Activated T-cell treated with anti-CD3 and anti-CD28 coated beads, Interleukin-2, amount 50 U/mL, for 72 hours (primary cell): ENCODE measurements around the gene CYBC1. TPM values are rescaled to one million over a fixed set of nuclear protein-coding genes. Genes with fewer than 3 reads are reported as not detected.

Experiments
- ATAC-seq, 2 donors: fragments of 150-1000 bp; cut with Tn5 transposase; replicated peaks in 1 of 2; 2 replicates each; pipeline ENCODE4 v1.10.0; 2021; ENCODE audit warnings: moderate library complexity in 2 of 2, mild to moderate bottlenecking in 1 of 2
- DNase-seq, 2 donors: peaks; one replicate each; pipeline ENCODE4 v3.0.0; 2021 to 2022; ENCODE audit warnings: mixed read lengths in 1 of 2
- H3K27ac Mint-ChIP-seq: one replicate; pipeline ENCODE4 v1.8.0; 2022; ENCODE audit warnings: mild to moderate bottlenecking, moderate library complexity, mixed read lengths
- H3K27me3 Mint-ChIP-seq: one replicate; pipeline ENCODE4 v1.8.0; 2022; ENCODE audit warnings: low read depth, mixed read lengths
- H3K36me3 Mint-ChIP-seq, 2 donors: one replicate each; pipeline ENCODE4 v1.8.0; 2022; ENCODE audit warnings: mixed read lengths in 2 of 2, mild to moderate bottlenecking in 1 of 2; ENCODE audit not compliant: insufficient read depth in 2 of 2
- H3K4me1 Mint-ChIP-seq: one replicate; pipeline ENCODE4 v1.8.0; 2022; ENCODE audit warnings: low read depth, mixed read lengths
- H3K4me3 Mint-ChIP-seq, 2 donors: one replicate each; pipeline ENCODE4 v1.8.0; 2022; ENCODE audit warnings: mild to moderate bottlenecking in 2 of 2, mixed read lengths in 2 of 2, moderate library complexity in 2 of 2
- H3K9me3 Mint-ChIP-seq, 2 donors: one replicate each; pipeline ENCODE4 v1.8.0; 2022; ENCODE audit warnings: mixed read lengths in 2 of 2
- total RNA-seq, 2 donors: library from RNA; stranded (reverse); gene quantifications; one replicate each; pipeline ENCODE4 v1.2.3, GENCODE V29; 2022

CYBC1 gene
- total RNA-seq, 2 donors from 2014 or later: 256 to 300 TPM

GRCh38 chr17:82489851-82490511 is 39.4 kb upstream of the CYBC1 start:
- H3K27ac Mint-ChIP-seq: no peak overlapping the region
- H3K4me3 Mint-ChIP-seq: no peak overlapping the region
- H3K27me3 Mint-ChIP-seq: no peaks in the 10 kb centered on the region
- DNase-seq (no peak), ATAC-seq (no peak)
- no peaks in the 10 kb centered on the region for H3K9me3 Mint-ChIP-seq
- peaks cover 0 to 5% of the 10 kb centered on the region in 2 donors for H3K36me3 Mint-ChIP-seq
- peaks cover 10% of the 10 kb centered on the region for H3K4me1 Mint-ChIP-seq

DNA sequence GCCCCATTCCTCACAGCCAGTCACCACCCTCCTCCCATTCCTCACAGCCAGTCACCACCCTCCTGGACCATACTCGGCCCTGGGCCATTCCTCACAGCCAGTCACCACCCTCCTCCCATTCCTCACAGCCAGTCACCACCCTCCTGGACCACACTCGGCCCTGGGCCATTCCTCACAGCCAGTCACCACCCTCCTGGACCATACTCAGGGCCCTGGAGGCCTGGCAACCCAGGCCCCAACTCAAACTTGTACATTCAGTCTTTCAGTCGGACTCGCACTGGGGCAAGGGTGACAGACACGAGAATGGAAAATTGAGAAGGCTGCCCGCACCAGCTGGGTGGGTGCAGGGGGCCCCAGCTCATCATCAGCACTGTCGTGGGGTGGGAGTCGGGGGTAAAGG is 38.6 kb upstream of the CYBC1 start:
- no peak overlapping the region for H3K4me3 Mint-ChIP-seq
- H3K9me3 Mint-ChIP-seq: no peaks in the 10 kb centered on the region
- H3K27me3 Mint-ChIP-seq: no peaks in the 10 kb centered on the region
- ATAC-seq (no peak), DNase-seq (no peak)
- H3K36me3 Mint-ChIP-seq: peaks cover 4 to 9% of the 10 kb centered on the region in 2 donors
- no peak overlapping the region for H3K27ac Mint-ChIP-seq
- H3K4me1 Mint-ChIP-seq: peaks cover 2% of the 10 kb centered on the region

DNA sequence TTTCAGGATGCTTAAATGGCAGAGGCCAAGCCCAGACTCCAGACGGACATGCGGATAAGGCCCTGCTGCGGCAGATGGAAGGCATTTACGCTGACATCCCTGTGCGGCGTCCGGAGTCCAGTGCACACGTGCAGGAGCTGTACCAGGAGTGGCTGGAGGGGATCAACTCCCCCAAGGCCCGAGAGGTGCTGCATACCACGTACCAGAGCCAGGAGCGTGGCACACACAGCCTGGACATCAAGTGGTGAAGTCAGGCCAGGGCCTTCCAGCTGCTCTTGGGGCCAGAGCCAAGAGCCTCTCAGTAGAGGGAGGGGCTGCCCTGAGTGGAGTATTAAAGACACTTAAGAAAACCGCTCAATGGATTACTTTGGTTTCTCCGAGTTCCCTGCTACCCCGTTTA is 37.4 kb upstream of the CYBC1 start:
- DNase-seq: no peak
- Mint-ChIP-seq H3K4me1 (no peaks in the 10 kb centered on the region), H3K9me3 (no peaks in the 10 kb centered on the region), H3K4me3 (no peak overlapping the region), H3K36me3 (peaks cover 4 to 9% of the 10 kb centered on the region in 2 donors), H3K27me3 (no peaks in the 10 kb centered on the region), H3K27ac (no peak overlapping the region)
- no peak for ATAC-seq

DNA sequence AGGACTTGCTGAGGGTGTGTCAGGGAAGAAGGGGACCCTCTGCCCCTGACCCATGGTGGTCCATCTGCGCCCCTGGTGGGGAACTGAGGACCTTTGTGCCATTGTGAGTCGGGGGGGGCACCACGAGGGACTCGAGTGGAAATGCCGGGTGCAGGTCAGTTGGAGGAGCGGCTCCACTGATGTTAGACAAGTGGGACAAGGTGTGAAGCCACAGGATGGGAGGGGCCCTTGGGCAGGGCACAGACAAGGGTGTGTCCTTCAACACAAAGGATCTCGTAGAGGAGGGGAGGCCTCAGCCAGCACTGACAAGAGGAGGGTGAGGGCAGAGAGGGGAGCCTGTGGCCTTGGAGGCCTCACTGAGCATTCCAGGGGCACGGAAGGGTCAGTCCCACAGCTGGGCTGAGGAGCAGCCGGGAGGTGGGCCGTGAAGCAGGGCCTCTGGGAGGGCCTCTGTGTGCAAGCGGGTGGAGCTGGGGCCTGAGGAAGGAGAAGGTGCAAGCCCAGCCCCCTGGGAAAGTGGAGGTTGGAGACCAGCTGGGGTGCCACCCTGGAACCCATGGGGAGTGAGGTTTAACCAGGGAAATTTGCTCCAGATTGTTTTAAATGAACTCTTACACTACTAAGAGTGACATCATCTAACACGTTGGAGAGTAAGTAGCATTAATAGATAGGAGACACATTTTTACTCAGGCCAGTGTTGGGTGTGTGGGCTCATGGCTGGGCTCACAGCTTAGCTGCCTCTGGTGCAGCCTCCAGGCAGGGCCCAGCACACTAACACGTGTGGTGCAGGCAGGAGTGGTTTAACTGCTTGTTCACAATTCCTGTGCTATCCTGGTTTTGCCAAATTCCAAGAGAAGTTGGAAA is 35.9 kb upstream of the CYBC1 start:
- no peaks in the 10 kb centered on the region for H3K9me3 Mint-ChIP-seq
- no peaks in the 10 kb centered on the region for H3K27me3 Mint-ChIP-seq
- no peaks in the 10 kb centered on the region for H3K4me1 Mint-ChIP-seq
- ATAC-seq (no peak), DNase-seq (no peak)
- H3K36me3 Mint-ChIP-seq: peaks cover 4 to 9% of the 10 kb centered on the region in 2 donors
- H3K4me3 Mint-ChIP-seq: no peak overlapping the region
- H3K27ac Mint-ChIP-seq: no peak overlapping the region

GRCh38 chr17:82483836-82484235 is 33.3 kb upstream of the CYBC1 start:
- H3K4me1 Mint-ChIP-seq: no peaks in the 10 kb centered on the region
- DNase-seq (no peak), ATAC-seq (no peak)
- no peak overlapping the region for H3K27ac Mint-ChIP-seq
- H3K9me3 Mint-ChIP-seq: no peaks in the 10 kb centered on the region
- H3K36me3 Mint-ChIP-seq: peaks cover 4 to 16% of the 10 kb centered on the region in 2 donors
- H3K27me3 Mint-ChIP-seq: no peaks in the 10 kb centered on the region
- H3K4me3 Mint-ChIP-seq: no peak overlapping the region

GRCh38 chr17:82483204-82483660 is 32.7 kb upstream of the CYBC1 start:
- H3K27ac Mint-ChIP-seq: no peak overlapping the region
- H3K36me3 Mint-ChIP-seq: peaks cover 4 to 16% of the 10 kb centered on the region in 2 donors
- H3K4me3 Mint-ChIP-seq: no peak overlapping the region
- DNase-seq (no peak), ATAC-seq (no peak)
- no peaks in the 10 kb centered on the region for H3K27me3 Mint-ChIP-seq
- no peaks in the 10 kb centered on the region for H3K9me3 Mint-ChIP-seq
- H3K4me1 Mint-ChIP-seq: no peaks in the 10 kb centered on the region

DNA sequence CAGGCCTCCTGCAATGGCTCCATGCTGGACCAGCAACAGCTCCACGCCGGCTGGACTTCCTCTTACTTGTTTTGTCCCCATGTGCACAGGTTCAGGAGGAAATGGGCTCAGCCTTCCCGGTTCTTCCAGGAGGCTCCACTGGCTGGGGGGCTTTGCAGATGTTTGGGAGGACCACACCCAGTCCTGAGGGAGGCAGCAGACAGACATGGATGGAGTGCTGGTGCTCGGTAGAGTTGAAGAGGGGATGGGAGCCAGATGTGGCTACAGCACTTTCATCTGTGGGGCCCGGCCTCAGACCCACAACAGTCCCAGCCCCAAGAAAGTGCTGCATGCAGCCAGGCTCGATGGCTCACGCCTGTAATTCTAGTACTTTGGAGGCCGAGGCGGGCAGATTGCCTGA is 29.8 kb upstream of the CYBC1 start:
- Mint-ChIP-seq H3K4me3 (no peak overlapping the region), H3K27ac (no peak overlapping the region), H3K4me1 (no peaks in the 10 kb centered on the region), H3K9me3 (no peaks in the 10 kb centered on the region), H3K36me3 (peaks cover 4 to 17% of the 10 kb centered on the region in 2 donors), H3K27me3 (no peaks in the 10 kb centered on the region)
- ATAC-seq: no peak
- no peak for DNase-seq

GRCh38 chr17:82479602-82480001 is 29.1 kb upstream of the CYBC1 start:
- H3K36me3 Mint-ChIP-seq: peaks cover under 1 to 10% of the 10 kb centered on the region in 2 donors
- no peak overlapping the region for H3K4me3 Mint-ChIP-seq
- ATAC-seq: no peak
- H3K27ac Mint-ChIP-seq: no peak overlapping the region
- no peak for DNase-seq
- H3K4me1 Mint-ChIP-seq: no peaks in the 10 kb centered on the region
- no peaks in the 10 kb centered on the region for H3K9me3 Mint-ChIP-seq
- no peaks in the 10 kb centered on the region for H3K27me3 Mint-ChIP-seq

DNA sequence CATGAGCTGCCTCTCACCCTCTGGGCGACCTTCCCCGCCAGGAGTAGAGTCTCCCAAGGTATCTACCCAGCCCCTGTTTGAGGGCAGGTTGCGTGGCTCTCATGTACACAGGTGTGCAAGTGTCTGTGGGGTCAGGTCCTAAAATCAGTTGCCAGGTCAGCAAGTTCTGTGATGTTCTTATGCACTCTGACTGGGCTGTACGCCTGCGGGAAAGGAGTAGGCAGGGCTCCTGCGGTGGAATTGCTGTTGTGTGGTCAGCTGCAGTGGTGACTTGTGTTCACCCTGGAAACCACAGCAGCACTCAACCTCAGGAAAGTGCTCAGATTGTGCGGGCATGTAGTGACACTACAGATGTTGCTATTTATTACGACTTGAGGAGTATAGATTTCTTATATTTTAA is 27.4 kb upstream of the CYBC1 start:
- Mint-ChIP-seq H3K9me3 (no peaks in the 10 kb centered on the region), H3K36me3 (peaks cover 0 to 13% of the 10 kb centered on the region in 2 donors), H3K27ac (no peak overlapping the region), H3K4me1 (no peaks in the 10 kb centered on the region), H3K27me3 (no peaks in the 10 kb centered on the region), H3K4me3 (no peak overlapping the region)
- ATAC-seq (no peak), DNase-seq (no peak)

DNA sequence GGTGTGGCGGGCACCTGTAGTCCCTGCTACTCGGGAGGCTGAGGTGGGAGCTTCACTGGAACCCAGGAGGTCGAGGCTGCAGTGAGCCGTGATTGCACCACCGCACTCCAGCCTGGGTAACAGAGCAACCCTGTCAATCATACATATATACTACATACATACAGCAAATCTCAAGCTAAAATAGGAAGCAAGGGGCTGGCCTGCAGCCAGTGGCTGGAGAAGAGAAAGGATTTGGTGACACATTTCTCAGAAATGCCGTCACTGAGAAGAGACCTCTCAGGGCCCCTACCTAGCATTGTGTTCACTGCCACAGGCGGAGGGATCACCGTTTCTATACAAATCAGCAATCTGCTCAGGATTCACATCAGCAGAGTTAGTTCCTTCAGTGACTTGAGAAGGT is 24.9 kb upstream of the CYBC1 start:
- no peaks in the 10 kb centered on the region for H3K27me3 Mint-ChIP-seq
- H3K36me3 Mint-ChIP-seq: peaks cover 0 to 20% of the 10 kb centered on the region in 2 donors
- ATAC-seq (no peak), DNase-seq (no peak)
- no peaks in the 10 kb centered on the region for H3K9me3 Mint-ChIP-seq
- H3K27ac Mint-ChIP-seq: no peak overlapping the region
- H3K4me3 Mint-ChIP-seq: no peak overlapping the region
- H3K4me1 Mint-ChIP-seq: no peaks in the 10 kb centered on the region

GRCh38 chr17:82474223-82475010 is 23.9 kb upstream of the CYBC1 start:
- H3K4me3 Mint-ChIP-seq: no peak overlapping the region
- no peak overlapping the region for H3K27ac Mint-ChIP-seq
- peaks cover 3 to 21% of the 10 kb centered on the region in 2 donors for H3K36me3 Mint-ChIP-seq
- ATAC-seq (no peak), DNase-seq (no peak)
- no peaks in the 10 kb centered on the region for H3K4me1 Mint-ChIP-seq
- H3K9me3 Mint-ChIP-seq: no peaks in the 10 kb centered on the region
- no peaks in the 10 kb centered on the region for H3K27me3 Mint-ChIP-seq

DNA sequence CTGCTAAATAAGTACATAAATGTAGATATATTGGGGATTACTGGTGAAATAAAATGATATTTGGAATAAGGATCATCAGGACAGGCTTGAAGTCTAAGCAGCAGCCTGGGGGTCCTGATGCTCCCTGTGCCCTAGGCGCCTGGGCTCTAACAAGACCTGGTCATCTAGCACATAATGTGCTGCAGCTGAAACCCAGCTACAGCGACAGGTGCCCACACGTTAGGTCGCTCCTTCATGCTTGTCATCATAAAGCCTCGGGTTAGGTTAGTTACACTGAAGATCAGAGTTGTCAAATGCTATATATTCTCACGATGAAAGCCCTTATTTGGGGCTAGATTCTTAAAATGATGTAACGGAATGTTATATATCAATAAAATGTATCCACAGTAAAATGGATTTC is 19.5 kb upstream of the CYBC1 start:
- no peak for DNase-seq
- H3K4me3 Mint-ChIP-seq: no peak overlapping the region
- peaks cover 6% of the 10 kb centered on the region for H3K4me1 Mint-ChIP-seq
- H3K27me3 Mint-ChIP-seq: no peaks in the 10 kb centered on the region
- H3K36me3 Mint-ChIP-seq: peaks cover 12 to 34% of the 10 kb centered on the region in 2 donors
- ATAC-seq: no peak
- H3K9me3 Mint-ChIP-seq: no peaks in the 10 kb centered on the region
- H3K27ac Mint-ChIP-seq: no peak overlapping the region

GRCh38 chr17:82468692-82469091 is 18.1 kb upstream of the CYBC1 start:
- Mint-ChIP-seq H3K4me1 (peaks cover 7% of the 10 kb centered on the region), H3K36me3 (peaks cover 20 to 35% of the 10 kb centered on the region in 2 donors), H3K27ac (peak overlapping the region; percentile 67), H3K27me3 (no peaks in the 10 kb centered on the region), H3K9me3 (no peaks in the 10 kb centered on the region), H3K4me3 (no peak overlapping the region)
- ATAC-seq: no peak
- no peak for DNase-seq
